ENCODE results near the gene ISCA1. TPM values are rescaled to one million over a fixed set of nuclear protein-coding genes. Genes with fewer than 3 reads are reported as not detected.
A peak's percentile ranks its signal among the peaks of the same experiment; 100 is the strongest.

Gene ISCA1
- total and polyA plus RNA-seq, 2 donors (not counting 1 experiment from before 2014, with no cell fraction given): 19.2 to 44.8 TPM

DNA sequence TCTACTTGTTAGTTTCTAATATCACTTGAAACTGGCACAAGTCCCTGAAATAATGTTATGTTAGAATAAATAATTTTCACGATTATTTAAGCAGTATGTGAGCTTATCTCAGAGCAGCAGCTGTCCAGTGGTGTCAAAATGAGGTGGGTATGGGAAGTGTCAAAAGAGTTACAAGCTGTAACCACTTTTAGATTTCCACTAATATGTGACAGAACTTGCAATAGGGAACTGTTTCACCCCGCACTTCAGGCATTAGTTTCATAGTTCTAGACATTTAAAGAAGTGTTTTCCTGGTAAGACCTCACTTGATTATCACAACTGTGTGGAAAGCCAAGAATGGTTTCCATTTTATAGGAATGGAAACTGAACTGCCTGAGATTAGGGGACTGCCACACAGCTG lies 2.9 kb upstream of the ISCA1 start:
- Histone ChIP-seq H3K4me1 (ENCODE audit: control insufficient read depth, extremely low read depth, insufficient read depth, low read length) (peaks cover 4% of the 10 kb centered on the region), H2AFZ (ENCODE audit: low read length) (no peak overlapping the region), H3K36me3 (ENCODE audit: control insufficient read depth, insufficient read depth, low read length) (no peaks in the 10 kb centered on the region), H3K9ac (ENCODE audit: insufficient read depth, low read length) (no peak overlapping the region), H4K20me1 (ENCODE audit: control insufficient read depth, extremely low read depth, insufficient read depth, low read length) (no peaks in the 10 kb centered on the region), H3K27me3 (ENCODE audit: control insufficient read depth, insufficient read depth, low read length) (no peaks in the 10 kb centered on the region), H3K9me3 (ENCODE audit: control insufficient read depth, insufficient read depth, low read depth, low read length) (no peaks in the 10 kb centered on the region), H3K27ac (ENCODE audit: insufficient read depth, low read length) (no peak overlapping the region), H3K4me2 (ENCODE audit: extremely low read depth, insufficient read depth, low read length) (no peak overlapping the region), H3K4me3 (replicated peaks in 1 of 4; ENCODE audit: control extremely low read depth in 1 of 4, insufficient read depth in 1 of 4, low read depth in 3 of 4, low read length in 4 of 4) (no peak overlapping the region), H3K79me2 (ENCODE audit: control insufficient read depth, insufficient read depth, low read length) (peaks cover 15% of the 10 kb centered on the region)
- TF ChIP-seq EZH2 (IDR thresholded peaks at IDR 0.05; ENCODE audit: low read length, missing control alignments): no peak
- TF ChIP-seq, protein P1, sequence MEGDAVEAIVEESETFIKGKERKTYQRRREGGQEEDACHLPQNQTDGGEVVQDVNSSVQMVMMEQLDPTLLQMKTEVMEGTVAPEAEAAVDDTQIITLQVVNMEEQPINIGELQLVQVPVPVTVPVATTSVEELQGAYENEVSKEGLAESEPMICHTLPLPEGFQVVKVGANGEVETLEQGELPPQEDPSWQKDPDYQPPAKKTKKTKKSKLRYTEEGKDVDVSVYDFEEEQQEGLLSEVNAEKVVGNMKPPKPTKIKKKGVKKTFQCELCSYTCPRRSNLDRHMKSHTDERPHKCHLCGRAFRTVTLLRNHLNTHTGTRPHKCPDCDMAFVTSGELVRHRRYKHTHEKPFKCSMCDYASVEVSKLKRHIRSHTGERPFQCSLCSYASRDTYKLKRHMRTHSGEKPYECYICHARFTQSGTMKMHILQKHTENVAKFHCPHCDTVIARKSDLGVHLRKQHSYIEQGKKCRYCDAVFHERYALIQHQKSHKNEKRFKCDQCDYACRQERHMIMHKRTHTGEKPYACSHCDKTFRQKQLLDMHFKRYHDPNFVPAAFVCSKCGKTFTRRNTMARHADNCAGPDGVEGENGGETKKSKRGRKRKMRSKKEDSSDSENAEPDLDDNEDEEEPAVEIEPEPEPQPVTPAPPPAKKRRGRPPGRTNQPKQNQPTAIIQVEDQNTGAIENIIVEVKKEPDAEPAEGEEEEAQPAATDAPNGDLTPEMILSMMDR (conservative IDR thresholded peaks at IDR 0.05 in 1 of 2, IDR thresholded peaks at IDR 0.05 in 1 of 2; ENCODE audit: low read depth in 1 of 2, low read length in 2 of 2): no peak
- no peak for DNase-seq (ENCODE audit: low read depth in 2 of 2)

DNA sequence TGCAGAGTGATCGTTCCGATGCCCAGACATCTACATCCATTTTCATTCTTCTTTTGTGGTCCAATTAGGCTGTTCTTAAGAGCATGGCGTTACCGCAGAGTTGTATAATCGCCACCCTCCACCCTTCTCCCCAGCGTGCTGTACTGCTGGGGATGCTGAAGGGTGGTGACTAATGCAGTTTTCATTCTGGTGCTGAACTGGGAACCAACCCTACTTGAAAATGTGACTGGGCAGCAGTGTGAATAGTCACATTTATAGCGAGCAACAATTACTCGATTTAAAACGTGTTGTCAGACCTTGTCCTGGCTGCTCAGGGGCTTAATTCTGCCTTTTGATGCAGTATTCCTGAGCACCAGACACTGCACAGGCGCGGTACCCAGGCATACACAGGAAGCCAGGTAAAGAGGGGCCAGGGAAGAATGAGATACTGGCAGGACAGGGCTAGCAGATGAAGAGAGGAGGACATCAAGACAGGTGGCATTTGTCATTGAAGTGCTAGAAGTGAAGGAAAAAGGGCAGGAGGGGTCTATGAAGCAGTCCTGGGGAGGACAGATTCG lies 719 bp upstream of the ISCA1 start:
- Histone ChIP-seq H4K20me1 (ENCODE audit: control insufficient read depth, extremely low read depth, insufficient read depth, low read length) (no peaks in the 10 kb centered on the region), H2AFZ (ENCODE audit: low read length) (peak overlapping the region; percentile 80), H3K9me3 (ENCODE audit: control insufficient read depth, insufficient read depth, low read depth, low read length) (no peaks in the 10 kb centered on the region), H3K4me1 (ENCODE audit: control insufficient read depth, extremely low read depth, insufficient read depth, low read length) (peaks cover 4% of the 10 kb centered on the region), H3K79me2 (ENCODE audit: control insufficient read depth, insufficient read depth, low read length) (peaks cover 36% of the 10 kb centered on the region), H3K9ac (ENCODE audit: insufficient read depth, low read length) (peak overlapping the region; percentile 98), H3K27me3 (ENCODE audit: control insufficient read depth, insufficient read depth, low read length) (no peaks in the 10 kb centered on the region), H3K4me3 (replicated peaks in 1 of 4; ENCODE audit: control extremely low read depth in 1 of 4, insufficient read depth in 1 of 4, low read depth in 3 of 4, low read length in 4 of 4) (peak overlapping the region; percentile 77 to 97 (median 93)), H3K27ac (ENCODE audit: insufficient read depth, low read length) (peak overlapping the region; percentile 89), H3K4me2 (ENCODE audit: extremely low read depth, insufficient read depth, low read length) (peak overlapping the region; percentile 61), H3K36me3 (ENCODE audit: control insufficient read depth, insufficient read depth, low read length) (no peaks in the 10 kb centered on the region)
- TF ChIP-seq, protein P1 (conservative IDR thresholded peaks at IDR 0.05 in 1 of 2, IDR thresholded peaks at IDR 0.05 in 1 of 2; ENCODE audit: low read depth in 1 of 2, low read length in 2 of 2): no peak
- no peak for TF ChIP-seq EZH2 (IDR thresholded peaks at IDR 0.05; ENCODE audit: low read length, missing control alignments)
- DNase-seq (ENCODE audit: low read depth in 2 of 2): peak; percentile 87 to 92

DNA sequence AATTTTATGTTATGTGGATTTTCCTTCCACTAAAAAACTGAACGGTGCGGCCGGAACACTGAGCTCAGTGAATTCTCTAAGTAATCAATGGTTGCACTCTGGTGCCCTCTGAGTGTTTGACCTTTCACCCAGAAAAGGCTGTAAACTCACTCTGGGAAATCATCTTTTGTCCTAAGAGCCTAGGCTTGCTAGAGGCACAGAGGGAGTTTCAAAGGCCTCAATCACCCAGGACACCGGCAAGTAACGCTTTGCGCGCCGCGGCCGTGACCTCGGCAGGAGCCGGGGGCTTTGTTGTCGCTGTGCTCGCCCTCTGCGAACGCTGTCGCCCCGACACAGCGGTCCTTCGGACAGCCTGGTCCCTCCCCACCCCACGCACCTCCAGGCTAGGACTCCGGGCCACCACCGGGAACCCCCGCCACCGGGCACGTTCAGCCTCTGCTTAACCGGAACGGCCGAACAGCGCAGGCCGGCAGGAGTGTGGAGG lies 703 bp downstream of the ISCA1 start:
- peaks cover 44% of the 10 kb centered on the region for H3K79me2 ChIP-seq (ENCODE audit: control insufficient read depth, insufficient read depth, low read length)
- peak; percentile 6 to 42 for DNase-seq (ENCODE audit: low read depth in 2 of 2)
- H3K27ac ChIP-seq (ENCODE audit: insufficient read depth, low read length): peak overlapping the region; percentile 89
- peak overlapping the region; percentile 95 for H3K4me2 ChIP-seq (ENCODE audit: extremely low read depth, insufficient read depth, low read length)
- H3K4me3 ChIP-seq (replicated peaks in 1 of 4; ENCODE audit: control extremely low read depth in 1 of 4, insufficient read depth in 1 of 4, low read depth in 3 of 4, low read length in 4 of 4): peak overlapping the region; percentile 77 to 97 (median 95)
- H3K4me1 ChIP-seq (ENCODE audit: control insufficient read depth, extremely low read depth, insufficient read depth, low read length): peaks cover 4% of the 10 kb centered on the region
- H4K20me1 ChIP-seq (ENCODE audit: control insufficient read depth, extremely low read depth, insufficient read depth, low read length): no peaks in the 10 kb centered on the region
- no peaks in the 10 kb centered on the region for H3K36me3 ChIP-seq (ENCODE audit: control insufficient read depth, insufficient read depth, low read length)
- H2AFZ ChIP-seq (ENCODE audit: low read length): peak overlapping the region; percentile 71
- no peak for TF ChIP-seq EZH2 (IDR thresholded peaks at IDR 0.05; ENCODE audit: low read length, missing control alignments)
- TF ChIP-seq, protein P1 (conservative IDR thresholded peaks at IDR 0.05 in 1 of 2, IDR thresholded peaks at IDR 0.05 in 1 of 2; ENCODE audit: low read depth in 1 of 2, low read length in 2 of 2): no peak
- peak overlapping the region; percentile 98 for H3K9ac ChIP-seq (ENCODE audit: insufficient read depth, low read length)
- H3K9me3 ChIP-seq (ENCODE audit: control insufficient read depth, insufficient read depth, low read depth, low read length): no peaks in the 10 kb centered on the region
- no peaks in the 10 kb centered on the region for H3K27me3 ChIP-seq (ENCODE audit: control insufficient read depth, insufficient read depth, low read length)

All from fibroblast of lung (primary cell).